Loucy (cell line): ENCODE measurements around the gene MCTP2.

Experiments
- CTCF ChIP-seq: fragments of 200-600 bp; sonication (generic); conservative IDR thresholded peaks from 2 replicates; pipeline ENCODE4 v1.5.1; 2014; ENCODE audit warnings: mild to moderate bottlenecking, antibody characterized with exemption, low read length
- EZH2phosphoT487 ChIP-seq: fragments of 200-600 bp; IDR thresholded peaks from 2 replicates; pipeline ENCODE4 v1.6.1; 2018; ENCODE audit warnings: antibody characterized with exemption, mild to moderate bottlenecking, moderate library complexity, borderline replicate concordance

GRCh38 chr15:94398001-94398400 is 166.6 kb downstream of the MCTP2 start:
- no peak for TF ChIP-seq CTCF
- no peak for TF ChIP-seq EZH2phosphoT487
